HL-60 (cell line): Measurements from ENCODE around the gene AP1M2.
A peak's percentile ranks its signal among the peaks of the same experiment; 100 is the strongest.

Source experiments
- DNase-seq, 2 experiments: peaks; one replicate each; pipeline ENCODE4 v3.0.0-alpha.2; 2010 to 2020; ENCODE audit warnings: low read depth in 1 of 2, low spot score in 1 of 2
- H3K27ac ChIP-seq: fragments of 250-450 bp; sonication (Bioruptor Pico); replicated peaks from 2 replicates; pipeline ENCODE4 v1.5.1; 2020; ENCODE audit warnings: mild to moderate bottlenecking, moderate library complexity
- H3K27me3 ChIP-seq: fragments of 250-450 bp; sonication (Bioruptor Pico); 2 replicates; pipeline ENCODE4 v1.5.1; 2021; ENCODE audit warnings: mild to moderate bottlenecking, moderate library complexity; ENCODE audit not compliant: insufficient read depth, poor library complexity, severe bottlenecking
- H3K4me3 ChIP-seq: replicated peaks from 2 replicates; pipeline ENCODE4 v1.5.1; 2011; ENCODE audit warnings: mild to moderate bottlenecking, control low read depth, low read length; ENCODE audit not compliant: insufficient read depth
- GABPA ChIP-seq: IDR thresholded peaks from 2 replicates; pipeline ENCODE4 v1.6.1; 2012; ENCODE audit warnings: low read depth
- POLR2AphosphoS5 ChIP-seq: IDR thresholded peaks from 2 replicates; pipeline ENCODE4 v1.6.1; 2012; ENCODE audit warnings: low read depth
- REST ChIP-seq: IDR thresholded peaks from 2 replicates; pipeline ENCODE4 v1.6.1; 2012; ENCODE audit warnings: low read depth; ENCODE audit not compliant: insufficient replicate concordance
- SPI1 ChIP-seq: IDR thresholded peaks from 2 replicates; pipeline ENCODE4 v1.6.1; 2012; ENCODE audit warnings: low read depth, mild to moderate bottlenecking, borderline replicate concordance
- TF ChIP-seq, protein P1 (sequence below): IDR thresholded peaks from one replicate; pipeline ENCODE4 v1.5.1; 2011; ENCODE audit warnings: low read length, control low read depth, inconsistent platforms; ENCODE audit not compliant: insufficient read depth

Gene AP1M2

GRCh38 chr19:10603873-10604459, 16.9 kb upstream of the AP1M2 start:
- Histone ChIP-seq H3K27me3 (no peaks in the 10 kb centered on the region), H3K4me3 (no peak overlapping the region), H3K27ac (peak overlapping the region; percentile 79)
- peak in 1 of 2 experiments; percentile 86 for DNase-seq
- no peak for TF ChIP-seq POLR2AphosphoS5
- no peak for TF ChIP-seq REST
- no peak for TF ChIP-seq GABPA
- TF ChIP-seq, protein P1, sequence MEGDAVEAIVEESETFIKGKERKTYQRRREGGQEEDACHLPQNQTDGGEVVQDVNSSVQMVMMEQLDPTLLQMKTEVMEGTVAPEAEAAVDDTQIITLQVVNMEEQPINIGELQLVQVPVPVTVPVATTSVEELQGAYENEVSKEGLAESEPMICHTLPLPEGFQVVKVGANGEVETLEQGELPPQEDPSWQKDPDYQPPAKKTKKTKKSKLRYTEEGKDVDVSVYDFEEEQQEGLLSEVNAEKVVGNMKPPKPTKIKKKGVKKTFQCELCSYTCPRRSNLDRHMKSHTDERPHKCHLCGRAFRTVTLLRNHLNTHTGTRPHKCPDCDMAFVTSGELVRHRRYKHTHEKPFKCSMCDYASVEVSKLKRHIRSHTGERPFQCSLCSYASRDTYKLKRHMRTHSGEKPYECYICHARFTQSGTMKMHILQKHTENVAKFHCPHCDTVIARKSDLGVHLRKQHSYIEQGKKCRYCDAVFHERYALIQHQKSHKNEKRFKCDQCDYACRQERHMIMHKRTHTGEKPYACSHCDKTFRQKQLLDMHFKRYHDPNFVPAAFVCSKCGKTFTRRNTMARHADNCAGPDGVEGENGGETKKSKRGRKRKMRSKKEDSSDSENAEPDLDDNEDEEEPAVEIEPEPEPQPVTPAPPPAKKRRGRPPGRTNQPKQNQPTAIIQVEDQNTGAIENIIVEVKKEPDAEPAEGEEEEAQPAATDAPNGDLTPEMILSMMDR, result no peak
- TF ChIP-seq SPI1, result peak; percentile 92

DNA sequence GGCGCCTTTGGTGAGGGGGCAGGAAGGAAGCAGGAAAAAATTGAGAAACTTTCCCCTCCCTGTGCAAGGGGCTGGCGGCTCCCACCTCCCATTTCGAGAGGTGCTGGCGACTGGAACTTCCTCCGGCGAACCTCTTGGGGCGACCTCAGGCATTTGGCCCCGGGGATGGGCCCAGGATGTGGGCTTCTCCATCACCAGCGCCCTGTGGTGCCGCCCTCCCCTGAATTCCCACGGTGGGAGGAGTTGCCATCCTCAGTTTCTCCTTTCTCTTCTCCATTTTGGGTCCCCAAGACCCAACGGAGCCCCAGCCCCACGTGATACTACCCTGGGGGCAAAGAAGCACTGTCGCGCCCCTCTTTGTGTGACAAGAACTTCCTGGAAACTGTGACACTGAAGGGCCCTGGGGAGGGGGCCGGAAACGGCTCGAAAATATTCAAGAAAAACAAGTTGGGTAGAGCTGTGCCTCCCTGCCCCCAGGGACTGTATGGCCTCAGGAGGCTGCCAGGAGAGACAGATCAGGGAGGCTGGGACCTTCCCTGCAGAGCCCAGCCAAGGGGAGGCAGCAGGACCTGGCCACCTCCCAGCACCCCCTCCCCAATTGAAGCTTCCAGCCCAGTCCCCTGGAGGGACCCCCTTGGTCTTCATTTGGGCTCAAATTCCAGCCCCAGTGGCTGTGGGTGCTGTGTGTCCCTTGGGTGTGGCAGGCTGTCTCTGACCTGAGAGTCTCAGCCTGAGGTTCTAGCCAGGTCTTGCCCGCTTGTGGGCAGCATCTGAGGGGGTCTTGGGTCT, 16.2 kb upstream of the AP1M2 start:
- TF ChIP-seq SPI1 (no peak), GABPA (no peak), REST (no peak), POLR2AphosphoS5 (no peak)
- TF ChIP-seq, protein P1, result no peak
- Histone ChIP-seq H3K4me3 (peak overlapping the region; percentile 97), H3K27ac (peak overlapping the region; percentile 79), H3K27me3 (no peaks in the 10 kb centered on the region)
- peak; percentile 35 to 42 for DNase-seq

- Histone ChIP-seq H3K27me3 (no peaks in the 10 kb centered on the region), H3K27ac (peak overlapping the region; percentile 79), H3K4me3 (peak overlapping the region; percentile 97)
- TF ChIP-seq, protein P1, result no peak
- TF ChIP-seq REST (no peak), SPI1 (no peak), GABPA (no peak), POLR2AphosphoS5 (no peak)
- DNase-seq, result peak; percentile 51 to 67
These were observed 15.4 kb upstream of the AP1M2 start for GRCh38 chr19:10602330-10603083.
